Measurements from ENCODE around the gene KLHL17.
"Not testable (repeated sequence)": the region's sequence is repeated elsewhere in the genome, so short reads cannot be mapped to it uniquely, and the experiment has no call there.

KLHL17 gene

GRCh38 chr1:975365-975764 is 15.0 kb downstream of the KLHL17 start:
- H3K27me3 Mint-ChIP-seq: peaks cover 4% of the 10 kb centered on the region
- no peak overlapping the region for H3K4me3 Mint-ChIP-seq
- no peaks in the 10 kb centered on the region for H3K9me3 Mint-ChIP-seq
- H3K4me1 Mint-ChIP-seq: no peaks in the 10 kb centered on the region
- H3K36me3 Mint-ChIP-seq: peaks cover 2% of the 10 kb centered on the region
- no peak overlapping the region for H3K27ac Mint-ChIP-seq

DNA sequence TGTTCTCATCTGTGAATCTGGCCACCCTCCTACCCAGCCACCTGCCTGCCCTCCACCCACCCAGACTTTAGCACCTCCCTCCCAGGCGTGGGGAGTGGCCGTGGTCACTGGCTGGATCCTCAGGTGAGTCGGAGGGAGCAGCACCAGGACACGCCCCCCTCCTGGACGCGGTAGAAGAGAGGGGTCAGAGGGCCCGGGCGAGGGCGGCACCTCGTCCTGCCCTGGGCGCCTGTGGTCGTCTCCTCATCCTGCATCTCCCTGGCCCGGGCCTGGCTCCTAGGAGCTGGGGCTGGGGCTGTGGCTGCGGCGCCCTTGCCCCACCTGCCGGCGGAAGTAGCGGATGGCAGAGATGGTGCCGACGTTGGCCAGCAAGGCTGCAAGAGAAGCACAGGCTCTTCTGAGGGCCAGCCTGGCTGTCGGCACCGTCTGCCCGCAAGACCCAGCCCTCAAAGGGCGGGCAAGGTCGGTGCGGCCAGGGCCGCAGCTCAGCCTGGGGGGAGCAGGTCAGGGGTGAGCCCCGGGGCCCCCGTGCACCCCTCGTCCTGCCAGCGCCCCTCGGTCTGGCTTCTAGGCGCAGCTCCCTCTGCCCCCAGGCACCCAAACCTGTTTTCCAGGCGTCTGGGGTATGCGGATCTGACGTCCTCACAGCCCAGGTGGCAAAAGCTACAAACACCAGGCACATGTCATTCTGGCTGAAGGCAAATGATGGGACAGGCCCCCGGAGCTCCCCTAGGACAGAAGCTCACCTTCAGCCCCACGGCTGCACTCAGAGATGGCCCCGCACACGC is 15.7 kb downstream of the KLHL17 start:
- H3K9me3 Mint-ChIP-seq: no peaks in the 10 kb centered on the region
- H3K4me3 Mint-ChIP-seq: no peak overlapping the region
- H3K27me3 Mint-ChIP-seq: peaks cover 4% of the 10 kb centered on the region
- no peaks in the 10 kb centered on the region for H3K4me1 Mint-ChIP-seq
- no peak overlapping the region for H3K27ac Mint-ChIP-seq
- H3K36me3 Mint-ChIP-seq: peaks cover 2% of the 10 kb centered on the region

DNA sequence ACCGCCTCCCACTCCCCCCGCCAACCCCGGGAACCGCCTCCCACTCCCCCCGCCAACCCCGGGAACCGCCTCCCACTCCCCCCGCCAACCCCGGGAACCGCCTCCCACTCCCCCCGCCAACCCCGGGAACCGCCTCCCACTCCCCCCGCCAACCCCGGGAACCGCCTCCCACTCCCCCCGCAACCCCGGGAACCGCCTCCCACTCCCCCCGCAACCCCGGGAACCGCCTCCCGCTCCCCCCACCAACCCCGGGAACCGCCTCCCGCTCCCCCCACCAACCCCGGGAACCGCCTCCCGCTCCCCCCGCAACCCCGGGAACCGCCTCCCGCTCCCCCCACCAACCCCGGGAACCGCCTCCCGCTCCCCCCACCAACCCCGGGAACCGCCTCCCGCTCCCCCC is 16.4 kb downstream of the KLHL17 start:
- H3K27me3 Mint-ChIP-seq, H3K36me3 Mint-ChIP-seq, H3K9me3 Mint-ChIP-seq, H3K4me1 Mint-ChIP-seq, H3K27ac Mint-ChIP-seq, H3K4me3 Mint-ChIP-seq: not testable (repeated sequence)

DNA sequence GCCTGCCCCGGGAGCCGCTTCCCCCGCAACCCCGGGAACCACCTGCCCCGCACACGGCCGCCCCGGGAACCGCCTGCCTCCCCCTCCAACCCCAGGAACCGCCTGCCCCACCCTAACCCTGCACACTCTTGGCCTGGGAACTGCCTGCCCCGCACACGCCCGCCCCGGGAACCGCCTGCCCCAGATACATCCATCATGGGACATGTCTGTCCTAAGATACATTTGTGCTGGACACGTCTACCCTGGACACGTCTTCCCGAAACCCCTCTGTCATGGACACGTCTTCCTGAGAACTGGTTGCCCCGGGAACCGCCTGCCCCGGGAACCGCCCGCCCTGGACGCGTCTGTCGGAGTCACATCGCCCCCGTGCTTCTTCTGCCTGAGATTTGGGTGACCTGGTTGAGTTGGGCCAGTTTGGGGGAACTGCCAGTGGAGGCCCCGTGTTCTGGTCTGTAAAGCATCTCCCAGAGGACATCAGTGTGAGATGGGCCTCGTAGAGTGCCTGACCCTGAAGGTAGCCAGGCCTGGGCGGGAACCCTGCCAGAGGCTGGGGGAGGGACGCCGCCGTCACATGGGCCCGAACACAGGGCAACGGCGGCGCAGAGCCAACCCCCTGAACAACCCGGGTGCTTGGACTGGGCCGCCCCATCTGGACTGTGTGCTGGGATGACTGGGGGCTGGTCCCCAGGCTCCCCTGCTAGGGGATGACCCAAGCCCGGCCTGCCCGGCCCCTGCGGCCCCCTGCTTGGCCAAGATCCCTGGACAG is 17.9 kb downstream of the KLHL17 start:
- Mint-ChIP-seq H3K4me1 (no peaks in the 10 kb centered on the region), H3K36me3 (peaks cover 2% of the 10 kb centered on the region), H3K27me3 (peaks cover 8% of the 10 kb centered on the region), H3K9me3 (no peaks in the 10 kb centered on the region), H3K27ac (no peak overlapping the region), H3K4me3 (no peak overlapping the region)

GRCh38 chr1:978835-979743 is 18.7 kb downstream of the KLHL17 start:
- H3K9me3 Mint-ChIP-seq: no peaks in the 10 kb centered on the region
- peaks cover 2% of the 10 kb centered on the region for H3K36me3 Mint-ChIP-seq
- peaks cover 10% of the 10 kb centered on the region for H3K27me3 Mint-ChIP-seq
- no peak overlapping the region for H3K4me3 Mint-ChIP-seq
- H3K4me1 Mint-ChIP-seq: no peaks in the 10 kb centered on the region
- H3K27ac Mint-ChIP-seq: no peak overlapping the region

GRCh38 chr1:979744-980072 is 19.3 kb downstream of the KLHL17 start:
- Mint-ChIP-seq H3K4me3 (no peak overlapping the region), H3K36me3 (peaks cover 2% of the 10 kb centered on the region), H3K9me3 (no peaks in the 10 kb centered on the region), H3K4me1 (no peaks in the 10 kb centered on the region), H3K27ac (no peak overlapping the region), H3K27me3 (peaks cover 10% of the 10 kb centered on the region)

GRCh38 chr1:980137-980571 is 19.8 kb downstream of the KLHL17 start:
- H3K9me3 Mint-ChIP-seq: no peaks in the 10 kb centered on the region
- H3K27ac Mint-ChIP-seq: no peak overlapping the region
- no peak overlapping the region for H3K4me3 Mint-ChIP-seq
- no peaks in the 10 kb centered on the region for H3K4me1 Mint-ChIP-seq
- peaks cover 9% of the 10 kb centered on the region for H3K27me3 Mint-ChIP-seq
- H3K36me3 Mint-ChIP-seq: no peaks in the 10 kb centered on the region

DNA sequence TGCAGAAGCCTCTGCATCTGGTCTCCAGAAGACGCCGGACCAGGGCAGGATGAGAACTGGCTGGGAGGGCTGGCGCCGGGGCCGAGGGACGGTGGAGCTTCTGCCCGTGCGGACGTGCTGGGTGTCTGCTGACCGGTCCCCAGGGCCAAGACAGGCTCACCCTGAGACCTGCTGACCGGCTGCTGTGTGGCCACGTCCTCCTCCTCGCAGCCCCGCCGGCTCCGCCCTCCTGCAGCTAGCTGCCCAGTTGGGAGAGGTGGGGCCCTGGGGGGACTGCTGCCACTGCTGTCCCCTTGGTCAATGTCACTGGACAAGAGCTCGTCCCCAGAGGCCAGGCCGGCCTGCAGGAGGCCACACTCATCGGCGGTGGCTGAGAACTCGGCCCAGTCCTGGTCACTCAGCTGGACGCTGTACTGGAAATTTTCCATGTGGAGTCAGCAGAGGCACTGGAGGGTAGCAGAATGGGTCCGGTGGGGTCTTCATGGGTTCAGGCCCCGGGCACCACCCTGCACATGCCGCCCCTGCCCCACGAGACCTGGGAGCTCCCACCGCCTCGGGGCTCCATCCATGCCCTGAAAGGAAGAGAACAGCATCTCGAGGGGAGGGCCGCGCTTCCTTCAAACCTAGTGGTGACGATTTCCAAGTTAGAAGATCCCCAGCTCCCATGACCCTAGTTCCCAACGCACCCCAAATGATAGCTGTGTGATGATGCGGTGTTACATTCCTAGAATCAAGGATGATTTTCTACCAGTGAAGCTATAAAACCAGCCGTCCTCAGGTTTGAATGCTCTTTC is 20.4 kb downstream of the KLHL17 start:
- Mint-ChIP-seq H3K27me3 (peaks cover 7% of the 10 kb centered on the region), H3K36me3 (no peaks in the 10 kb centered on the region), H3K4me3 (no peak overlapping the region), H3K27ac (no peak overlapping the region), H3K9me3 (no peaks in the 10 kb centered on the region), H3K4me1 (no peaks in the 10 kb centered on the region)

- Mint-ChIP-seq H3K4me1 (no peaks in the 10 kb centered on the region), H3K27me3 (peaks cover 7% of the 10 kb centered on the region), H3K27ac (no peak overlapping the region)
Measured at GRCh38 chr1:981491-981954, 21.1 kb downstream of the KLHL17 start.

DNA sequence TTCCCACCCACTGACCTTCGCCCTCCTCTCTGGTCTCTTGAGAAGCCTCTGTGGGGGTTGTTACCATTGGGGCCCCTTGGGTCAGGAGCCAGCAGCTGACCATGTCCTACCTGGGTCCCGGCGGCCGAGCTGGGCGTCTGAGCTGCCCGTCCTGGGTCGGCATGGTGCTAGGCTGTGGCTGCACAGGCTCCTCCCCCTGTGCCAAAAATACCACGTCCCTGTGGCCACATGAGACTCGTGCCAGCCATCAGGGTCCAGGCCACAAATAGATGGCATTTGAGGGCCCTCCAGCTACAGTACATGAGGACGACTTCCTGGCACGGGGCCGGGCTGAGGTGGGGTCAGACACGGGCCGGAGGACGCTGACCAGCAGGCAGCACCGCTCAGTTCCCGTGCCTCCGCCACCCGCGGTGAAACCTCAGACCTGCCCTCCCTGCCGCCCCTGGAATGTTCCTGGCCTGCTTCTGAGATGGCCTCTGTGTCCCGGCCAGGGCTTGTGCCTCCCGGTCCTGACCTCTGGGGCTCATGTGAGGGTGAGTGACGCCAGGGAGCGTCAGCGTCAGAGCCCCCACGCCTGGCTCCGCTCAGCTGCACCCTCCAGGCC is 21.7 kb downstream of the KLHL17 start, which contains the start of gene PERM1:
PERM1 (minus strand) TSS at position 139 of the 604 bp plus-strand sequence. CDS start 1,064 bp downstream, outside the sequence.
- no peaks in the 10 kb centered on the region for H3K36me3 Mint-ChIP-seq
- H3K4me1 Mint-ChIP-seq: no peaks in the 10 kb centered on the region
- peaks cover 7% of the 10 kb centered on the region for H3K27me3 Mint-ChIP-seq
- H3K27ac Mint-ChIP-seq: no peak within 1 kb of the TSS
- no peak within 1 kb of the TSS for H3K4me3 Mint-ChIP-seq
- H3K9me3 Mint-ChIP-seq: no peaks in the 10 kb centered on the region

More at GRCh38 chr1:981491-981954, 21.1 kb downstream of the KLHL17 start:
- Mint-ChIP-seq H3K9me3 (no peaks in the 10 kb centered on the region), H3K36me3 (no peaks in the 10 kb centered on the region), H3K4me3 (no peak overlapping the region)

DNA sequence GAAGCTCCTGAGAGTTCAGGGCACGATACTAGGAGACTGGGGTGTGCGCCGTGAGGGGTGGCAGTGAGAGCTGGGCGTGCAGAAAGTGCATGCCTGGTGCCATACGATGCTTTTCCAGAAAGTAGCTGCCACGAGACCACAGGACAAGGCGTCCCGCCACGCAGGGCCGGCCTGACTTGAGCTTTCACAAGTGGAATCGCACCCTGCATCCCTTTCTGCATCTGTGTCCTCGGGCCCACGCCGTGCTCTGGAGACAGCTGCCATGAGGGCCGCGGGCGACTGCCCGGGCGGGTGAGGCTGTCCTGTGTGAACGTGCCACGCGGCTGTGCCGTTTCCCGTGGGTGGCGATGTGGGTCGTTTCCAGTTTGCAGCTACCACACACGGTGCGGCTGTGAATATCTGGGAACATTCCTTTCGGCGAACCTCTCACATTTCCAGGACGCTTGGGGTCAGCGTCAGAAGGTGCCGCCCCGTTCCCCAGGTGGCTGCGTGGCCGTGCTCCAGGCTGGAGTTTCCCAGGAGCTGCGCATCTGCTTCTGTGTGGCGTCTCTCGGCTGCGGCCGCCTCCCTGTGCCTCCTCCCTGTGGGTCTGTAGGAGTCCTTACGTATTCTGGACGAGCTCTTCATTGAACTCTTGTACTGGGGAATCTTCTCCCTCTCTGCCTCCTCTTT is 22.5 kb downstream of the KLHL17 start:
- Mint-ChIP-seq H3K27ac (no peak overlapping the region), H3K36me3 (no peaks in the 10 kb centered on the region), H3K4me1 (no peaks in the 10 kb centered on the region), H3K9me3 (no peaks in the 10 kb centered on the region), H3K27me3 (peaks cover 7% of the 10 kb centered on the region), H3K4me3 (no peak overlapping the region)

DNA sequence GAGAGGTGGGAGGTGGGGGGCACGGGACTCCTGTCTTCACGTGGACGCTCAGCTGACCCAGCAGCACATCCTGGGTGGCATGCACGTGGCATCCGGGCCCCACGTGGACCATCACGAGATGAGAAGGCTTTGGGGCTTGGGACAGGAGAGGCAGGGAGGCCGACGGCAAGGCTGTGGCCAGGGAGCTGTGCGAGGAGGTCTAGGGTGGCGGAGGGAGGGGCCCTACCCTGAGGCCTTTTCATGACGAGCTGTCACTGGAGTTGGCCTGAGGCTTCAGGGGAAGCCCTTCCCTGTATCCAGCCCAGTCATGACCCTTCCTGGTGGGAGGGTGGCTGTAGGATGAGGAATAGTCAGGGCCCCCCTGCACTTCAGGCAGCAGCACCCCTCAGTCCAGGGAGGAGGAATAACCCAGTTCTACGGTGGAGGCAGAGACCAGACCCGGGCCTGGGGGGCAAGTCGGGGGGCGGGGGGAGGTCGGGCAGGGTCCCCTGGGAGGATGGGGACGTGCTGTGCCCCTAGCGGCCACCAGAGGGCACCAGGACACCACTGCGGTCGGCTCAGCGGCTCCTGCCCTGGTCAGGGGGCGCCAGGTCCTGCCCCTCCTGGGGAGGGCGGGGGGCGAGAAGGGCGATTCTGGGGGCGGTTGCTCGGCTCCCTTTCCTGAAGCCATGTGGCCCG is 23.6 kb downstream of the KLHL17 start:
- H3K4me1 Mint-ChIP-seq: no peaks in the 10 kb centered on the region
- H3K9me3 Mint-ChIP-seq: no peaks in the 10 kb centered on the region
- H3K36me3 Mint-ChIP-seq: no peaks in the 10 kb centered on the region
- H3K4me3 Mint-ChIP-seq: no peak overlapping the region
- no peak overlapping the region for H3K27ac Mint-ChIP-seq
- H3K27me3 Mint-ChIP-seq: peaks cover 7% of the 10 kb centered on the region

DNA sequence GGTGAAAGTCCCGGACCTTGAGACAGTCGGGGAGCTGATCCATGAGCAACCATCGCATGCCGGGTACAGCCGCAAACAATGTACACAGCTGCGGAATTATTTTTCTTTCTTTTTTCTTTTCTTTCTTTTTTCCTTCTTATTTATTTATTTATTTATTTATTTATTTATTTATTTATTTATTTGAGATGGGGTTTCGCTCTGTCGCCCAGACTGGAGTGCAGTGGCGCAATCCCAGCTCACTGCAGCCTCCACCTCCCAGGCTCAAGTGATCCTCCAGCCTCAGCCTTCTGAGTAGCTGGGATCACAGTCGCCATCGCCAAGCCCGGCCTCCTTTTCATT is 24.1 kb downstream of the KLHL17 start:
- Mint-ChIP-seq H3K36me3 (no peaks in the 10 kb centered on the region), H3K9me3 (no peaks in the 10 kb centered on the region), H3K4me1 (no peaks in the 10 kb centered on the region), H3K27me3 (peaks cover 7% of the 10 kb centered on the region), H3K27ac (no peak overlapping the region), H3K4me3 (no peak overlapping the region)

DNA sequence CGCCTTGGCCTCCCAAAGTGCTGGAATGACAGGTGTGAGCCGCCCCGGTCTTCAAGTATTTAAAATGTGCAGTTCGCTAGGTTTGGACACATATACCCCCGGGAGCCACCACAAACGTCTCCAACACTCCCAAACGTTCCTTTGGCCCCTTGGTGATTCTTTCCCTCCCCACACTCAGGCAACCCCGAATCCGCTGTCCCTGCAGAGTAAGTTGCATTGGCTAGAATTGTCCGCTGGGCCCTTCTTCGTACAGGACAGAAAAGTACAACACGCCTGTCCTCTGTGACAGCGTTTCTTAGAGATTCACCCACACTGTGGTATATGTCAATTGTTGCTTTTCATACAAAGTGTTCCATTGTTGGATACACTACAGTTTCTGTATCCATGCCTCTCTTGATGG is 24.7 kb downstream of the KLHL17 start:
- no peak overlapping the region for H3K4me3 Mint-ChIP-seq
- no peaks in the 10 kb centered on the region for H3K9me3 Mint-ChIP-seq
- H3K4me1 Mint-ChIP-seq: no peaks in the 10 kb centered on the region
- H3K27me3 Mint-ChIP-seq: peaks cover 7% of the 10 kb centered on the region
- H3K27ac Mint-ChIP-seq: no peak overlapping the region
- no peaks in the 10 kb centered on the region for H3K36me3 Mint-ChIP-seq

All from activated naive CD4-positive, alpha-beta T cell treated with anti-CD3 and anti-CD28 coated beads, Interleukin-2, amount 50 U/mL, for 24 hours (primary cell).